Endometrial microvascular endothelial cells (primary cell): Measurements from ENCODE around the gene LUC7L. TPM values are rescaled to one million over a fixed set of nuclear protein-coding genes. Genes with fewer than 3 reads are reported as not detected.
"Not testable (repeated sequence)": the region's sequence is repeated elsewhere in the genome, so short reads cannot be mapped to it uniquely, and the experiment has no call there.

Experiments used
- in situ Hi-C: cut with HindIII; loops from 2 replicates; pipeline ENCODE4 v1.10.0; 2017; ENCODE audit warnings: low sequenced_read_pairs, low pct_unique_long_range_greater_than_20kb; ENCODE audit errors: inconsistent ontology term
- total RNA-seq: library from RNA; depleted of rRNA; stranded (reverse); fragments of >200 nt; gene quantifications from one replicate; pipeline ENCODE4 v1.2.3, GENCODE V29; 2015; ENCODE audit errors: inconsistent ontology term

LUC7L gene
- total RNA-seq, 1 donor from 2014 or later, result 45.2 TPM

DNA sequence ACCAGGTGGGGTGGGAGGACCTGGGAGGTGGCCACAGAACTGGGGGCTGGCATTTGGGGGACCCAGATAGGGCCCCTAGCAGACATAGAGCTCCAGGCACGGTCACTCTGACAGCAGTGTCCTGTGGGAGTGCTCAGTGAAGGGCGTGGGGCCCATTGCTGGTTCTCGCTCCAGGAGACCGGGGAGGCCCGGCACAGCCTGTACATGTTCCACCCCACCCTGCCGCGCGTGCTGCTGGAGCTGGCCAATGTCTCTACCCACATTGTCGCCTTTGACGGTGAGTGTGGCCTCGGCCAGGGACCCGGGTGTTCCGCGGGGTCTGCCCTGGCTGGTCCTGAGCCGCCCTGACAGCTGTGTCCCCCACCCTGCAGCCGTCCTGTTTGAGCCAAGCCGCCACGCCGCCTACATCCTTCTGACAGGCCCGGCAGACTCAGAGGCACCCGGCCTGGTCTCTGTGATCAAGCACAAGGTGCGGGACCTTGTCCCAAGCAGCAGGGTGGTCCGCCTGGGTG is 35.2 kb upstream of the LUC7L start:
- in situ Hi-C loops, result no loop called here

DNA sequence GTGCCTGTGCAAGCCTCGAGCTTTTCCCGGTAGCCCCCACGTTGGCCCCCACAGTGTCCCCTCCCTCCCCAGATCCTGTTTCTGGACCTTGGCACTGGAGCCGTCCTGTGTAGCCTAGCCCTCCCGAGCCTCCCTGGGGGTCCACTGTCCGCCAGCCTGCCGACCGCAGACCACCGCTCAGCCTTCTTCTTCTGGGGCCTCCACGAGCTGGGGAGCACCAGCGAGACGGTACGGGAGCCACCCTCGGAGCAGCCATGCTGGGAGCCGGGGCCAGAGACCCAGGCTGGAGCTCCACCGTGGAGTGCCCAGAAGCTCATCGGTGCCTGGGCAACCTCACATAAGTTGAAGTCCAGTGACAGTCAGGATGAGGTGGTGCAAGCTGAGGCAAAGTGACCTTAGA is 34.7 kb upstream of the LUC7L start:
- in situ Hi-C loops, result no loop called here

DNA sequence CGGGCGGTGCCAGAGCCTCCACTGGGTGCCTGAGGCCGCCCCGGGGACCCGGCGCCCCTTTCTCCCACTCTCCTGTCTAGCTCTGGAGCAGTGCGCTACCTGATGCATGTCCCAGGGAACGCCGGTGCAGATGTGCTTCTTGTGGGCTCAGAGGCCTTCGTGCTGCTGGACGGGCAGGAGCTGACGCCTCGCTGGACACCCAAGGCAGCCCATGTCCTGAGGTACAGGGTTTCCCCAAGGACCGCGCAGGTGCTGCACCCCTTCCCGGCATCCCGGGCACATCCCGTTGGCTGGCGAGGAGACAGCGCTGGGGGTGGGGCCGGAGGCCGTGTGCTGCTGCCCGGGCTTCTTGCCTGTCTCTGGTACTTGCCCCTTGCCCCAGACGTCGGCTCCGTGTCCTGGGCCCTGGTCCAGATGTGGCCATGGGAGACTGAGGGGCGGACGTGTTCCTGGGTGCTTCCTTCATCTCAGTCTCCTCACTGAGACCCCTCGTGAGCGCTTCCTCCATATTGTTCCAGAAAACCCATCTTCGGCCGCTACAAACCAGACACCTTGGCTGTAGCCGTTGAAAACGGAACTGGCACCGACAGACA is 34.0 kb upstream of the LUC7L start:
- in situ Hi-C loops, result no loop called here

DNA sequence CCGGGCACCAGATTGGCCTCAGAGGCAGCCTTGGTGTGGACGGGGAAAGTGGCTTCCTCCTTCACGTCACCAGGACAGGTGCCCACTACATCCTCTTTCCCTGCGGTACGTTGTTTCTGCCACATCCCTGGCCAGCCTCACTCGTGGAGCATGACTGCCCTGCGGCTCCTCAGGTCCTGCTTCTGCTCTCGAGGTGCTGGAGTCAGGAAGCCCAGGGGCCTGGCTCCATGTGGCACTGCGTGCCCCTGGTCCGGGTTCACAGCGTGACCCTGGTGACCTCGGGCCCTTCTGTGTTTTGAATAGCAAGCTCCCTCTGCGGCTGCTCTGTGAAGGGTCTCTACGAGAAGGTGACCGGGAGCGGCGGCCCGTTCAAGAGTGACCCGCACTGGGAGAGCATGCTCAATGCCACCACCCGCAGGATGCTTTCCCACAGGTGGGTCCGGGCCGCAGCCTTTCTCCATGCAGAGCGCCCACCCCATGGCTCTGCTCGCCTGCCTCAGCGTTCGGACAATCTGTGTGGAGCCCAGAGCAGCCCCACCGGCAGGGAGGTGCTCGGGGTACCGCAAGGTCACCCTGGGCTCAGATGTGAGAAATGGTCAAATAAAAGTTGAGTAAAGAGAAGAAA is 33.0 kb upstream of the LUC7L start:
- in situ Hi-C loops, result no loop called here

DNA sequence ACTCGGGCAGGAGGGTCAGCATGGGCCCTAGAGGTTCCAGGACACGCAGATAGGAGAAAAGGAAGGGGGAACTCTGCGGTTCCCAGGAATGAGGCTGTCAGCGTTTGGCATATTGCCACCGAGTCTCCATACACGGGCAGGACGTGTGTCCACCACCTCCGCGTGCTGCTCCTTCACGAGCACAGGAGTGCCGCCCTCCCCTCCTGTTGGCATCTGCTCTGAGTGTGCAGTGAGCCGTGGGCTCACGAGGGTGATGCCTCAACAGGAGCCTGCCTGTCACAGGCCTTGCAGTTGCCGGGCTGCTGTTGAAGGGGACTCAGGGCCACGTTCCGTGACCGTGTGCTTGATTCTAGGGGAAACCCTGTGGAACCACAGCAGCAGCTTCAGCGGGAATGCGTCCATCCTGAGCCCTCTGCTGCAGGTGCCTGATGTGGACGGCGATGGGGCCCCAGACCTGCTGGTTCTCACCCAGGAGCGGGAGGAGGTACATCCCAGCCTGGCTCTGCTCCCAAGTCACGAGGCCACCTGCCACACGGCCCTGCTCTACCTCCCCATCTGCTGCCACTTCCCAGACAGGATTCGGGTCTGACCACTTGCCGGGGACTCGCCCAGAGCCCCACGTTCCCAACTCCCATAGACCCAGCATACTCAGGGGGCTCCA is 31.9 kb upstream of the LUC7L start:
- in situ Hi-C loops, result no loop called here

DNA sequence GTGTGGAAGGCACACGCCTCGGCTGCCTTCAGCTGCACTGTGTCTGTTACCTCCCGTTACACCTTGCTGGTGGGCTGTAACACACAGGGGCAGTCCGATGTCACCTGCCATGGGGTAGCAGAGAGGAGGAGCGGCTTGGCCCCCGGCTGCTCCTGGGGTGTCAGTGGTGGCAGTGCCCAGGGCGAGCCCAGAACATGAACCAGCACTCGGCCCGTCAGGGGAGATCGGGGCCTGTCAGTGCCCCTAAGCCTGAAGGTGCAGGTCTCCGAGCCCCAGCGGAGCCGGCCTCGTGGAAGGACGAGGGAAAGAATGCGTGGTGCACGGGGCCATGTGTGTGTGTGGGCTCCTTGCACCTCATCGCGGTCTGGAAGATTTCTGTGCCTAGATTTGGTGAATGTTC is 31.1 kb upstream of the LUC7L start:
- in situ Hi-C loops, result no loop called here

DNA sequence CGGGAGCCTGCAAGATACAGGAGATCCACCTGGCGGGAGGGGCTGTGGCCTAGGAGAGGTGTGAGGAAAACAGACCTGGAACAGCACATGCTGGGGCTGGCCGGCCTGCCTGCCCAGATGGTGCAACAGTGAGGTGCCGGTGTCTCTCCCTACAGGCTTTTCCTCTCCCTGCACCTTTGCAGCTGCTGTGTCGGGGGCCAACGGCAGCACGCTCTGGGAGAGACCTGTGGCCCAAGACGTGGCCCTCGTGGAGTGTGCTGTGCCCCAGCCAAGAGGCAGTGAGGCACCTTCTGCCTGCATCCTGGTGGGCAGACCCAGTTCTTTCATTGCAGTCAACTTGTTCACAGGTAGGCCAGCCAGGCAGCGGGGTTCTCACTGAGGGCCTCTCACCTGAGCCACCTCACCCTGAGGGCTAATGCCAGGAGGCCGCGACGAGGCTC is 30.6 kb upstream of the LUC7L start:
- in situ Hi-C loops, result no loop called here

DNA sequence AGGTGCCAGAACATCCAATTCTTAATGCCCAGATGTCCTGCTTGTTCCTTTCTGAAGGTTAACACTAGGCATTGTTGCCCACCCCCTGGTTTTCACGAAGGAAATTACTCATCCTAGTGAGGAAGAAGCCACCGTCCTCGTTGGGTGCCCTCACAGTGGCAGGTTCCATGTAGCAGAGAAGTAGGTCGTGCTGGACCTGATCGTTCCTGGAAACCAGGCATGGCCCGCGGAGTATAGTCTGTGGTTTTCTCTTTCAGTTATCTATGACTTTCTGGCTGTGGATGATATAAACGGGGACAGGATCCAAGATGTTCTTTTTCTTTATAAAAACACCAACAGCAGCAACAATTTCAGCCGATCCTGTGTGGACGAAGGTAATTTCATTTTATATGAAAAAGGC is 30.0 kb upstream of the LUC7L start:
- in situ Hi-C loops, result no loop called here

DNA sequence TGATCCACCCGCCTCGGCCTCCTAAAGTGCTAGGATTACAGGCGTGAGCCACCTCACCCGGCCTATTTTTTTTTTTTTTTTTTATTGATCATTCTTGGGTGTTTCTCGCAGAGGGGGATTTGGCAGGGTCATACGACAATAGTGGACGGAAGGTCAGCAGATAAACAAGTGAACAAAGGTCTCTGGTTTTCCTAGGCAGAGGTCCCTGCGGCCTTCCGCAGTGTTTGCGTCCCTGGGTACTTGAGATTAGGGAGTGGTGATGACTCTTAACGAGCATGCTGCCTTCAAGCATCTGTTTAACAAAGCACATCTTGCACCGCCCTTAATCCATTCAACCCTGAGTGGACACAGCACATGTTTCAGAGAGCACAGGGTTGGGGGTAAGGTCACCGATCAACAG is 28.8 kb upstream of the LUC7L start:
- in situ Hi-C loops, result not testable (repeated sequence)

DNA sequence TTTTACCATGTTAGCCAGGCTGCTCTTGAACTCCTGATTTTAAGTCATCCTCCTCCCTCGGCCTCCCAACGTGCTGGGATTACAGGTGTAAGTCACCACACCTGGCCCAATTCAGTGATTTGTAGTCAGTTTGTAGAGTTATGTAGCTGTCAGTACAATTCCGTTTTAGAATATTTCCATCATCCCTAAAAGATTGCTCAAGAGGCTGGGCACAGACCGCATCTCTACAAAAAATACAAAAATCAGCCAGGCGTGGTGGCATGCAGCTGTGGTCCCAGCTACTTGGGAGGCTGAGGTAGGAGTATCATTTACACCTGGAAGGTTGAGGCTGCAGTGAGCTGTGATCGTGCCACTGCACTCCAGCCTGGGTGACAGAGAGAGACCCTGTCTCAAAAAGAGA is 25.9 kb upstream of the LUC7L start:
- in situ Hi-C loops, result no loop called here

DNA sequence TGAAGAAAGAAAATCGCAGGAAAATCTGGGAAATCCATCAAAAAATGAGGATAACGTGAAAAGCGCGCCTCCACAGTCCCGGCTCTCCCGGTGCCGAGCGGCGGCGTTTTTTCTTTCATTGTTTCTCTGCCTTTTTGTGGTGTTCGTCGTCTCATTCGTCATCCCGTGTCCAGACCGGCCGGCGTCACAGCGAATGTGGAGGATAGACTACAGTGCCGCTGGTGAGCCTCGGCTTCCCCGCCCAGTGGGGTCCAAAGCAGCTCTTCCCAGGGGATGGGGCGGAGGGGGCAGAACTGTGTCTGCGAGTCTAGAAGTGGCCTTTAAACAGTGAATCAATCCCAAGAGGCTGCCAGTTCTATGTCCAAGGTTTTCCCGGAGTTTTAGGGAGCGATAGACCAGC is 25.2 kb upstream of the LUC7L start:
- in situ Hi-C loops, result no loop called here

DNA sequence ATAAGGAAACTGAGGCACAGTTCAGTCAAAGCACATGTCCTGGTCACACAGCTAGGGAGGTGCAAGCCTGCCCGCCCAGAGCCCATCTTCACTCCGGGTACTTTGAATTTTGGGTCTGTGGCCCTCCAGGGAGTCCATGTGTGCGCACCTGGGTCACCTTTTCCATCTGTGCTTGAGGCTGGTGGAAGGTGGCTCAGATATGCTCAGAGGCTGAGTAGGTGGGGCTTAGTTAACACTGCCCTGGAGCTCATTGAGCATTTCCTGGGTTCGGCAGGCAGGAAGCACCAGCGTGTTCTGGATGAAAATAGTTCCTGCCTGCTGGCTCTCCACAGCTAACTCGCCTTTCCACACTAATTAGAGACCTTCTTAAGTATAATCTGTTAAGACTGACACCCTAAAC is 24.6 kb upstream of the LUC7L start:
- in situ Hi-C loops, result no loop called here

DNA sequence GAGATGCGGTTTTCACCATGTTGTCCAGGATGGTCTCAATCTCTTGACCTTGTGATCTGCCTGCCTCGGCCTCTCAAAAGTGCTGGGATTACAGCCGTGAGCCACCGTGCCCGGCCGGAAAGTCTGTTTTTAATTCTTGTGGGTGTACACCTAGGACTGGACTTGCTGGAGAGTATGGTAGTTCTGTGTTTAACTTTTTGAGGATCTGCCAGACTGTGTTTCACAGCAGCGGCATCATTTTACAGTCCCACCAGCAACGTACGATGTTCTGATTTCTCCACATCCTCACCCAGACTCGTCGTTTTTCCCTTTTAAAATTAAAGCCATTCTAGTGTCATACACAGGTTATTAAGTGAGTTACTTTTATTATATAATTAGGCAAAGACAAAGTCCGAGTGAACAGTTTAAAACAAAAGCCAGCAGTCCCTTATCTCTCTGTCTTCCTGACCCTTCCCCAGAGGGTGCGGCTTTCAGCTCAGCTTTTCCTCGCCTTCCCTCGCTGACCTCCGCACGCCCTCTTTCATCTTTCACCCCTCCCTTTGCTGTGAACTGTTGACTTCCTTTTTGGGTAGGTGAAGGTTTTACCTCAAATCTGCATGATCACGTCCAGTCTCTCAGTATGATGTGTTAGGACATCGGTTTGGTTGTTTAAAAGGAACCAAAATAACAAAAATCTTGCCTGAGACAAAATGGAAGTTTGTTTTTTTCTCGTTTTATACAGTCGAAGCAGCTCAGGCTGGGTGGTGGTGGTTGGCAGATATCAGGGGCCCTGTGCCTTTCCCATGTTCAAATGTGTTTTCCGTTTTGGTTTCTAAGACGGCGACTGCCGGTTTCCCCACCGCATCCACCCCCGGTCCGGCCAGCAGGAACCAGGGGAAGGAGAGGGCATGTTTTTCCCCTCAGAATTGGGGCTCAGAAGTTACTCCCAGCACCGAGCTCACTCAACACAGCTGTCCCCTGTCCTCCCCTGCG is 23.4 kb upstream of the LUC7L start:
- in situ Hi-C loops, result no loop called here

DNA sequence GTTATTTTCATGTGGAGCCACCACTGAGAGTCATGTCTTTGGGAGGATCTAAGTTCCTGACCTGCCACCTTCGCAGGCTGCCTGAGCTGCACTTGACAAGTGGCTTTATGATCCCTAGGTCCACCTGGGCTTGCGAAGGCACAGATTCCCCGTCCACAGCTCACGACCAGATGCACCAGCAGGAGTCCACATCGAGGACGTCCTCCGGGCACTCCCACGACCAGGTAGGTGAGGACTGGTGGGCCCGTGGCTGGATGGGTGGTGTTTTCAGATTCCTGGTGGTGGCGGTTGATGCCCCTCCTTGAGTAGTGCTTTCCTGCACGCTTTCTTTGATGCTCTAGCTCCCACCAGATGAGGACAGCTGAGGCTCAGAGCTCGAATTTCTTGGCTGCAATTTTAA is 20.2 kb upstream of the LUC7L start:
- in situ Hi-C loops, result no loop called here

DNA sequence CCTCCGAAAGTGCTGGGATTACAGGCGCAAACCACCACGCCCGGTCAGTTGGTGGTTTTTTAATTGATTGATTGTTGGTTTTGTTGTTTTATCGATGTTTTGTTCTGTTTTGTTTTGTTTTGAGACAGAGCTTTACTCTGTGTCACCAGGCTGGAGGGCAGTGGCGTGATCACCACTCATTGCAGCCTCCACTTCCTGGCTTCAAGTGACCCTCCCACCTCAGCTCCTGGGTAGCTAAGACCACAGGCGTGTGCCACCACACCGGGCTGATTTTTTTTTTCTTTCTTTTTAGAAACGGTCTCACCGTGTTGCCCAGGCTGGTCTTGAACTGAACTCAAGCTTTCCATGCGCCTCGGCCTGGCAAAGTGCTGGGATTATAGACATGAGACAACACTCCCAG is 17.8 kb upstream of the LUC7L start:
- in situ Hi-C loops, result no loop called here

DNA sequence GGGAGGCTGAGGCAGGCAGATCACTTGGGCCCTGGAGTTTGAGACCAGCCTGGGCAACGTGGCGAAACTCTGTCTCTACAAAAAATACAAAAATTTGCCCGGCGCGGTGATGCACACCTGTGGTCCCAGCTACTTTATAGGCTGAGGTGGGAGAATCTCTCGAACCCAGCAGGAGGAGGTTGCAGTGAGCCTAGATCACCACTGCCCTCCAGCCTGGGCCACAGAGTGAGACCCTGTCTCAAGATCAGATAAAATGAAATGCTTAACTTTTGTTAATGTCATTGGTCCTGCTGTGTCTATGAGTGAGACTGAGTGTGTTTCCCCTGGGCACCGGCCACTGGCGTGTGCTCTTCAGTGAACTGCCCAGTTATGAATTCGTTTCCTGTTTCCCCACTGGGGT is 15.9 kb upstream of the LUC7L start:
- in situ Hi-C loops, result no loop called here

DNA sequence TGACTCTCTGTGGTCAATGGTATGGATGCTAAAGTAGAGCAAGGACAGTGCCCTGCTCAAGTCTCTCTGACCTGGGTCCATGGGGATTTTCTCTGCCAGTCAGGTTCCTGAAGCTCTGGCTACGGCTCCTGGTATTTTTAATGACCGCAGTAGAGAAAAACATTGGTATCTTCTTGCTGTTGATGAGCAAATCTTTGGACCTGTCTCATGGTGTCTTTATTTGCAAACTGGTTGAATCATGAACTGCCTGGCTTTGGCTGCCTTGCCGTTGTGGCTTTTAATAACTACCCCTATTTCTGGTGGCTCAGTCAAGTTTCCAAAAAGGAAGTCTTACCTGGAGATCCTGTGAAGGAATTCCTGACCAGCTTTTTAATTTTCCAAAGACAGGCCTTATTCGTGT is 14.1 kb upstream of the LUC7L start:
- in situ Hi-C loops, result no loop called here

DNA sequence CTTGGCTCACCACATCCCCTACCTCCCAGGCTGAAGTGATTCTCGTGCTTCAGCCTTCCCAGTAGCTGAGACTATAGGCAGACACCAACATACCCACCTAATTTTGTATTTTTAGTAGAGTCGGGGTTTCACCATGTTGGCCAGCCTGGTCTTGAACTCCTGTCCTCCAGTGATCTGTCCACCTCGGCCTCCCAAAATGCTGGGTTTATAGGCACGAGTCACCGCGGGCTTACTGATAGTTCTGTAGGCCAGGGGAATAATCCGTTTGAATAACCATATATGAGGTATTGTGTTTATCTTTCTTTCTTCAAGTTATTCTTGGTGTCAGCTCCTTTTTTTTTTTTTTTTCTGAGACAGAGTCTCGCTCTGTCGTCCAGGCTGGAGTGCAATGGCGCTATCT is 13.0 kb upstream of the LUC7L start:
- in situ Hi-C loops, result no loop called here

DNA sequence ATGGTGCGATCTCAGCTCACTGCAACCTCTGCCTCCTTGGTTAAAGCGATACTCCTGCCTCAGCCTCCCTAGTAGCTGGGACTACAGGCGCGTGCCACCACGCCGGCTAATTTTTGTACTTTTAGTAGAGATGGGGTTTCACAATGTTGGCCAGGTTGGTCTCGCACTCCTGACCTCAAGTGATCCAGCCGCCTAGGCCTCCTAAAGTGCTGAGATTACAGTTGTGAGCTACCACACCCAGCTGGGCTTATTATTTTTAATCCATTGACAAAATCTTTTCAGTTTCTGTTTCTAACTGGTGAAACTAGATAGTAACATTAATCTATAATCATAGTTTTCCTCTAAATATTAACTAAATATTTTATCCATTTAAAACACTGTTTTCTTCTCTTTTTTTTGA is 11.3 kb upstream of the LUC7L start:
- in situ Hi-C loops, result no loop called here
